GM18951 (cell line): ENCODE results near the gene DMD.

ENCODE experiments used
- POLR2A ChIP-seq: IDR thresholded peaks from 4 replicates; pipeline ENCODE4 v1.6.1; 2011; ENCODE audit warnings: mild to moderate bottlenecking; ENCODE audit not compliant: insufficient read length, insufficient read depth; ENCODE audit errors: extremely low read depth
- in situ Hi-C: fragments of 300-500 bp; cut with MboI; formaldehyde crosslinking; loops from one replicate; pipeline ENCODE4 v1.12.0; 2022; ENCODE audit warnings: low sequenced_read_pairs, mixed read lengths, inconsistent platforms; ENCODE audit not compliant: unreplicated experiment

The DMD gene

DNA sequence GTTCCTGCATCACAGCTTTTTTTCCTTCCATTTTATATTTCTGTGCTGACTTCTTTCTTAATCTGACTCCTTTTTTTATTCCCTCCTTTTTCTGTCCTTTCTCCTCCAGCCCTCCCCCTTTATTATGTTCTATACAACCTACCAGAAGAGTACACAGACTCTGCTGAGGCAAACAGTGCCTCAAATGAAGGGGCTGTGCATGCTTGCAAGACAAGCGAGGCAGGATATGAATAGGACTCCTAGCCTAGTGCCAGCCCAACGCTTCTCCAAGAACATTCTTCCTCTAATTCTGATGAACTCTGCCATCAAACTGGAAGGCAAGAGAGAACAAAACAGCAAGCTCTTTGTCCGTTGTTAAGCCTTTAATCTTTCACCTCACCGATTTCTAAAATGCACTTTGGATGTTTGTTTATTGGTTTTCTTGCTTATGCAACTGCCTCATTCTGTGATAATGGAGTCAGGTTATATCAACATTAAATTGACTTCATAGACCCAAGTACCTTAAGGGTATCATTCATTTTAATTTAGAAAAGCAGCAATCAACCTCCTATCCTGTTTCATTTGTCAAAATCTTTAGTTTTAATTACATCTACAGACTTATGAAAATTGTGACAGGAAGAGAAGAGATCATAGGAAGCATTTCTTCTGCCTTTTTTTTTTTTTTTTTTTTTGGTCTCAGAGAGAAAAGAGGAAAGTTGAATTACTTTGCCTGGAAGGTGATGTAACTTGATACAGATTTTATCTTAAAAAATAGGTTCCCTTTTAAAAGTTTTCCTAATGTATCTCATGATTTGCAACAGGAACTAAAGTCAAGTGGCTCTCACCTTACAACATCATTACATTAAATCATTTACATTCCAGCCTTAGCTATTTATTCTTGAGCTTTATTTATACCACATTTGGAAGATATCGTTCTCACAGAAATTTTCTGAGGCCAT, 1854.8 kb downstream of the DMD start:
- in situ Hi-C loops = no loop called here
- no peak for TF ChIP-seq POLR2A

DNA sequence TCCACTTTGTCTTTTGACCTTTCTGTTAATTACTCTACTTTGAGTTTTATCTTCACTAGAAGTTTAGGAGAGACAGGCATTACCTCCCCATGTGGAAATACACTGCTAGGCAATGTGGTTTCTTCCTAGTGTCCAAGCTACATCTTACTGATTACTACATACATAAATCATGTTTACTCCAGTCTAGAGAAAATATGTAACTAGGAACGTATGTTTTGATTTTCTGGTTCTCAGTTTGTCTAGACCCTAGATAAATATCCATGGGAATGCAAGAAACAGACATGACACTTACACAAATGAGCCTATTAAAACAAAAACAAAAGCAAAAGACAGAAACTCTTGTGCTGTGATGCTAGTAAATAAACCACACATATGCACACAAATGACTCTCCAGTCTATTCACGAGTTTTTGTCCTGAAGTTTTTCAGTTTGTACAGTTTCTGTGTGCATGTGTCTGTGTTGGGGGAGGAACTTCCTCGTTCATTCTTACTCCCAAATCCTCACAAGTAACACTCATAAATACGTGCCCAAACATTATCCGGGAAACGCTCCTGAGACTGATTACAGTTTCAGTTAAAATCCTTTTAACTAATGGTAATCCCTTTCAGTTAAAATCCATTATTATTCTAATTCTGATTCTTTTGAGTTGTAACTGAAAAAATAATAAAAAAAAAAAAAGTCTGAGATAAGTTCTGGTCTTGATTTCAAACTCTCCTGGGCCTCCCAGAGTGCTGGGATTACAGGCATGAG, 1856.0 kb downstream of the DMD start:
- no peak for TF ChIP-seq POLR2A
- in situ Hi-C loops = no loop called here

DNA sequence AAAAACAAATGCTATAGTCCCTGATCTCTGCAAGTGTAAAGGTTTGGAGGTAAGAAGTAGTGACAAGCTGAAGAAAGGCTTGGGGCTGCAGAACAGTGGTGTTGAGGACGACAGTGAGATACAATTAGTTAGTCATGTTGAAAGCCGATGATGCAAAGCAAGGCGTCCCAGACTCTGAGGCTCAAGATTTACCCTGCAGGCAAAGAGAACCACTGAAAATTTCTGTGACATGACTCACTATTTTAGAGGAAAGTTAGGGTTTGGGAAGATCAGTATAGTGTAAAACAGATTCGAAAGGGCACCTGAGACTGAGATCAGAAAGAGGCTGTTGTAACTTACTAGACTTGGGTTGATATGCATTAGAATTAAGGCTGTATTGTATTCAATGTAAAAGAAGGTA, 1858.3 kb downstream of the DMD start:
- in situ Hi-C loops = no loop called here
- no peak for TF ChIP-seq POLR2A

DNA sequence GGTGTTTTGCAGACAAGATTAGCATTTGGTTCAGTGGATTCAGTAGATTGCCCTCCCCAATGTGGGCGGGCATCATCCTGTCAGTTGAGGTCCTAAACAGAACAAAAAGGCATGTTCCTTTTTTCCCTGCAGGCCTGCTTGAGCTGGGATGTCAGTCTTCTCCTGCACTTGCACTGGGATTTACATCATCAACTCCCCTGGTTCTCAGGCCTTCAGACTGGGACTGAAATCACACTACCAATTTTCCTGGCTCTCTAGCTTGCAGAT, 1860.6 kb downstream of the DMD start:
- no peak for TF ChIP-seq POLR2A
- in situ Hi-C loops = no loop called here

DNA sequence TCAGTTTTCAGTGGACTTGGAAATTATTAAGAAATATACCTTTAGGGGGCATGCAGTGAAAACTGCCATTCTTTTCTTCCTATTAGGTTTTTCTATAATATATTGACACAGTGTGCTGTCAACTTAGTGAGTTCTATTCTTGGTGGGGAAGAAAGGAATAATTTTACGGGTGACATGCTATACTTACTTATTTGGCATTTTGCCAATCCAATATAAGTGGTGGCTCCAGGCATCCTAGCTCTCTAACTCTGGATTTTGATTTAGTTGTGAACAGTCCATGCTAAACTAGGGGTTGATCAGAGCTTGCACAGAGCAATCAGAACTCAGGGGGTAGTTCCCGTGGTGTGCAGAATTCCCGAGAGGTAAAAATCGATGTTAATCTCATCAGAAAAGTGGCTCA, 1861.8 kb downstream of the DMD start:
- in situ Hi-C loops = no loop called here
- no peak for TF ChIP-seq POLR2A

DNA sequence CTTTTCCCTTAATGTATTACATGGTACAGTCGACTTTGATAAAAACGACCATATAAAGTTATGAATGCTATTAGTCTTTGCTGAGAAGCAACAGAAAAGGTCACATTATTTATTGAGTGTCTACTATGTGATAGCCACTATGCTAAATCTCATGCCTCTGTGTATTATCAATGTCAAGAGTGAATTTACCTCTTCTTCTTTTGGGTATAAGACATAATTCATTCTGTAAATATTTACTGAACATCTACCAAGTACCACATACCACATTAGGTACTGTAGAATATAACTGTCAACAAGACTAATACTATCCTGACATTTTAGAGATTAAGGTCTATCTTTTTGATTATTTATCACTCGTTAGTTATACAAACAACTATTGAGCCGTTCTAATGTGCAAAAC, 1870.8 kb downstream of the DMD start:
- TF ChIP-seq POLR2A = no peak
- in situ Hi-C loops = no loop called here

DNA sequence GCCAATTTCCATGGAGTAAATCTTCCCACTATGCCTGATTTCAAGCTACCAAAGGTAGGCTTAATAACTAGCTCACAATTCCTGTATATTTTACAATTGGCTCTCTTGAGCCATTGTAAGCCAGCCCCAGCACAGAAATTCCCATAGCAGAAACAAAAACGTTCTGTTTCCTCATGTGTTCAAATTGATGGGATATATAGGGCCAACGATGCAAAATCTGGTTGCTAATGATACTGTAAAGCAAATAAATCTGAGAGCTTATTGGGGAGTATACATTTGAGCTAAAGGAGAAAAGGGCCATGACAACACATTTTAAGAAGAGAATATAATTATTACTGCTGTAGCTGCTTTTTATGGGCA, 1872.4 kb downstream of the DMD start:
- no peak for TF ChIP-seq POLR2A
- in situ Hi-C loops = no loop called here

DNA sequence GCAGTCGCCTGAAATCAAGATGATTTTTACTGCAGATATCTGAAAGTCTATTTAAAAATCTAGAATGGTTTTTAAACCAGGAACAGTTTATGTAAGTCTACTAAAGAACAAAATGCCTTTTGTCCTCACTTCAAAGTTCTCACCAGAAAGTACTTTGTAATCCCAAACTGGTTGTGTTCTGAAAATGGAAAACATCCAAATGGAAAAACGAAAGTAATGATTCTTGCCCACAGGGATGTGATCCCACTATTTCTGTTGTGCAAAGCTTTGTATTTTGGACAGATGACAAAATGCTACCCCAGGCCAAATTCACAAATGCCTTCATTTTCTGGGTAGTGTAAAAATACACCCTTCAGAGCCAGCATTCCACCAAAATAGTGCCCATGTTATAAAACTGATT, 1874.0 kb downstream of the DMD start:
- in situ Hi-C loops = no loop called here
- TF ChIP-seq POLR2A = no peak

DNA sequence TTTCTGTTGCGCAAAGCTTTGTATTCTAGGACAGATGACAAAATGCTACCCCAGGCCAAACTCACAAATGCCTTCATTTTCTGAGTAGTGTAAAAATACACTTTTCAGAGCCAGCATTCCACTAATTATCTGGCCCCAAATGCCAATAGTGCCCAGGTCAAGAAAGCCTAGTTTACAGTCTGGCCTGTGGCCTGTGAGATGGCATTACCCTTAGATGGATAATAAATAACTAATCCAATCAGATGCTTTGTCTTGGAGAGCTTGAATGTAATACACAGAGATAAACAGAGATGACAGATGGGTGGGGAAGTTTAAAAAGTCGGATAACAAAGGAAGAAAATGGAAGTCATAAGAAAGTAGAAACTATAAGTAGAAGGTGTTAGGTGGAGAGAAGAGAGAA, 1874.9 kb downstream of the DMD start:
- in situ Hi-C loops = no loop called here

DNA sequence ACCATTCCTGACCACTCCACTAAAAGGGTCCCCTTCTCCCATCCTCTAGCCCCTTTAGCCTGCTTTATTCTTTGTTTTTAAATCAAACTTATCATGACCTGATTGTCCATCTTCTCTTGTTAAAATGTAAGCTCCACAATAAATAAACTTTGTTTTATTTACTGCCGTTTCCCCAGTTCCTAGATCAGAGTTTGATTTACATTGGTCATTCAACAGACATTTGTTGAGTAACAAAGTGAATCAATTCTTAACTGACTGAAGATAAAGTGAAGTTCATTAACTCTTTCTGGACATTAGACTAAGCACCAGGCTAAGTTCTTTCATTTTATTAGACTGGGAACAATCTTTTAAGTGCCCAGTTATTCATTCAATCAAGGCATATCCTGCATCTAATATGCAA, 1876.4 kb downstream of the DMD start:
- no peak for TF ChIP-seq POLR2A

More for the DNA sequence above, 1874.9 kb downstream of the DMD start:
- no peak for TF ChIP-seq POLR2A

DNA sequence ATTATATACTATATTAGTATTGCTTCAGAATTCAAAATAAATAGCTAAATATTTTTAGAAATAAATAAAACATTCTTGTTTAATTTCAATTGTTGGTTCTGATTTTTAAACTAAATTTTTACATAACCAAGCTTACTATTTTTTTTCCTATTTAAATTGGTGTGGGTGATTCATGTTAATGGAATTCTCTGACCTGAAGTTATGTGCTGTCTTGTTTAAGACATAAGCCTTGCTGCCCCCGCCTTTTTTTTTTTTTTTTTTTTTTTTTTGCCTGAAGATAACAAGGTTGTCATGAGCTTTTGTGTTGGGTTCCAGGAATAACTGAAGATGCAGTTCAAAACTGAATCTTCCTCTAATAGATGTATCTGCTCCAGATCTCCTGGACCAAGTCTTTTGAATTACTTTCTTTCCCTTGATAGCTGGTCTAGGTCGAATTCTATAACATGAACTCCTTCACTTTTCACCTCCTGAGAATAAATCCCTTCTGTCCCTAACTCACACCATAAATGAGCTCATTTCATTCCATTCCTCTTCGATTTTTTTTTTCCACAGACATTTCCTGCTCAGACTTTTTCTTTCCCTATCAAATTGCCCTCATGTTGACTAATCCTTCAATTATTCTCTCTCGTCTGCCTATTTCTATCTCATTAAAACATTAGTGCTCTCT, 1878.1 kb downstream of the DMD start:
- in situ Hi-C loops = no loop called here
- no peak for TF ChIP-seq POLR2A

More for the DNA sequence above, 1876.4 kb downstream of the DMD start:
- in situ Hi-C loops = no loop called here

DNA sequence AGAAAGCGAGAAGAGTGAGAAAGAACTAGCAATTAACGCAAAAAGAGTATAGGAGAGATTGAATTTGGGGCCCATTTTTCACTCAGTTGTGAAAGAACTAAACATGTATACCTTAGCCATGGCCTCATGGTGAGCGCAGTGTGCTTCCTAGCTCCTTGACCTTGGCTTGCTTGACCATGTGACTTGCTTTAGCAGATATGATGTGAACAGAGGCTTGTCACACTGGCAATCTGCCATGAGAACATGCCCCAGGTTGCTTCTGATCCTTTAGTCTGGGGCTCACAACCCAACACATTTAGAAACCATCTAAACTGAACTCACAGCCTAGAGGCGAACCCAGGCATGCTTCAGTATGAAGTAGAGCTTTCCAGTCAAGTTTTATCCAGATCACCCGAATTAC, 1879.4 kb downstream of the DMD start:
- TF ChIP-seq POLR2A = no peak
- in situ Hi-C loops = no loop called here

DNA sequence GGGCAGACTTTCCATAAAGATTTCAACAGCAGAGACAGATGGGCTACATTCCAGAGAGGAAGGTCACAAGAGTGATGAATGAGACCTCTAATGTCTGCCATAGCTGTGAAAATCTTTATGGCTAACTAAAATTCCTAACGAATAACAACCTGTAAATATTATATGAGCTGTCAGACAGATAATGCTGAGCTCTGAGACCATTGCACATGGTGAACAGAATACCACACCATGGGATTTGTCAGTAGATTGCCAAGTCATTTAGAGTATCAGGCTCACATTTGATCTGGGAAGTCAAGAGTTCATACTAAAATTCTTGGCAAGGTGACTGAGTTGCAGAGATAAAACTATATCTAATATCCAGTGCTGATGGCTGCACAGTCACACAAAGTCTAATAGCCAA, 1880.3 kb downstream of the DMD start:
- TF ChIP-seq POLR2A = no peak

More for the DNA sequence above, 1880.3 kb downstream of the DMD start:
- in situ Hi-C loops = no loop called here
